A673 (cell line): ENCODE measurements around the gene COMP. TPM values are rescaled to one million over a fixed set of nuclear protein-coding genes. Genes with fewer than 3 reads are reported as not detected.

Source experiments
- BruUV-seq: library from RNA; stranded (reverse); fragments of 400-500 nt; replicated peaks from 2 replicates; lab custom pipeline; 2021; lab: Mats Ljungman, UMichigan
- CTCF ChIA-PET: fragments of 300-600 bp; sonication (Branson Sonifier 250); formaldehyde crosslinking; loops from one replicate; lab custom pipeline; 2022; ENCODE audit warnings: antibody characterized with exemption; lab: Charles Lee
- POLR2A ChIA-PET: fragments of 300-600 bp; sonication (Branson Sonifier 250); formaldehyde crosslinking; loops from one replicate; lab custom pipeline; 2022; ENCODE audit warnings: antibody characterized with exemption; ENCODE audit not compliant: low non-redundant PET; lab: Charles Lee
- DNase-seq: peaks from one replicate; pipeline ENCODE4 v3.0.0-alpha.2; 2015; ENCODE audit warnings: low spot score
- H3K27ac ChIP-seq: fragments of 200-600 bp; sonication (generic); 2 replicates; pipeline ENCODE4 v1.5.1; 2016; ENCODE audit warnings: mixed run types, low read depth, mild to moderate bottlenecking, mixed read lengths, antibody characterized with exemption, low read length; ENCODE audit not compliant: poor library complexity, severe bottlenecking
- H3K27me3 ChIP-seq: fragments of 200-600 bp; sonication (generic); replicated peaks from 2 replicates; pipeline ENCODE4 v1.6.1; 2017; ENCODE audit warnings: mixed run types, low read depth, mild to moderate bottlenecking, mixed read lengths, antibody characterized with exemption, low read length; ENCODE audit not compliant: insufficient read depth, poor library complexity
- H3K36me3 ChIP-seq: fragments of 200-600 bp; sonication (generic); 2 replicates; pipeline ENCODE4 v1.6.1; 2016; ENCODE audit warnings: mixed run types, mild to moderate bottlenecking, mixed read lengths, antibody characterized with exemption, low read length; ENCODE audit not compliant: insufficient read depth, poor library complexity, severe bottlenecking
- H3K4me1 ChIP-seq: fragments of 200-600 bp; sonication (generic); 2 replicates; pipeline ENCODE4 v1.6.1; 2017; ENCODE audit warnings: mixed run types, mild to moderate bottlenecking, mixed read lengths, antibody characterized with exemption, low read length; ENCODE audit not compliant: insufficient read depth, poor library complexity, severe bottlenecking
- H3K4me3 ChIP-seq: fragments of 200-600 bp; sonication (generic); 2 replicates; pipeline ENCODE4 v1.5.1; 2016; ENCODE audit warnings: low read depth, mixed run types, mild to moderate bottlenecking, mixed read lengths, low read length; ENCODE audit not compliant: poor library complexity, severe bottlenecking
- H3K9me3 ChIP-seq: fragments of 200-600 bp; sonication (generic); 2 replicates; pipeline ENCODE4 v1.6.1; 2016; ENCODE audit warnings: mixed run types, low read depth, mild to moderate bottlenecking, mixed read lengths, antibody characterized with exemption, low read length; ENCODE audit not compliant: poor library complexity, severe bottlenecking
- EZH2 ChIP-seq: fragments of 200-600 bp; sonication (generic); IDR thresholded peaks from 2 replicates; pipeline ENCODE4 v1.6.1; 2017; ENCODE audit warnings: borderline replicate concordance, low read depth, mild to moderate bottlenecking, mixed read lengths, antibody characterized with exemption, low read length; ENCODE audit not compliant: poor library complexity, severe bottlenecking
- intact Hi-C: fragments of 100-400 bp; cut with micrococcal nuclease; formaldehyde crosslinking; loops from one replicate; pipeline ENCODE4 v1.10.0; 2022; ENCODE audit not compliant: unreplicated experiment
- total RNA-seq: library from RNA; stranded (reverse); gene quantifications from 2 replicates; pipeline ENCODE4 v1.2.3, GENCODE V29; 2021
- TF ChIP-seq, protein P1 (sequence below): fragments of 300-800, 200-600 bp; sonication (generic); conservative IDR thresholded peaks from 2 replicates; pipeline ENCODE4 v1.5.1; 2017; ENCODE audit warnings: low read depth, mild to moderate bottlenecking, antibody characterized with exemption, low read length, moderate library complexity, mixed read lengths

Gene COMP
- total RNA-seq, 1 experiment from 2014 or later, result not detected

GRCh38 chr19:18762125-18763023 lies 28.7 kb downstream of the COMP start:
- Histone ChIP-seq H3K9me3 (no peaks in the 10 kb centered on the region), H3K27ac (no peak overlapping the region), H3K27me3 (no peaks in the 10 kb centered on the region), H3K4me1 (no peaks in the 10 kb centered on the region), H3K36me3 (no peaks in the 10 kb centered on the region), H3K4me3 (no peak overlapping the region)
- intact Hi-C loops, result no loop called here
- BruUV-seq, result no TSS peak
- TF ChIP-seq, protein P1, sequence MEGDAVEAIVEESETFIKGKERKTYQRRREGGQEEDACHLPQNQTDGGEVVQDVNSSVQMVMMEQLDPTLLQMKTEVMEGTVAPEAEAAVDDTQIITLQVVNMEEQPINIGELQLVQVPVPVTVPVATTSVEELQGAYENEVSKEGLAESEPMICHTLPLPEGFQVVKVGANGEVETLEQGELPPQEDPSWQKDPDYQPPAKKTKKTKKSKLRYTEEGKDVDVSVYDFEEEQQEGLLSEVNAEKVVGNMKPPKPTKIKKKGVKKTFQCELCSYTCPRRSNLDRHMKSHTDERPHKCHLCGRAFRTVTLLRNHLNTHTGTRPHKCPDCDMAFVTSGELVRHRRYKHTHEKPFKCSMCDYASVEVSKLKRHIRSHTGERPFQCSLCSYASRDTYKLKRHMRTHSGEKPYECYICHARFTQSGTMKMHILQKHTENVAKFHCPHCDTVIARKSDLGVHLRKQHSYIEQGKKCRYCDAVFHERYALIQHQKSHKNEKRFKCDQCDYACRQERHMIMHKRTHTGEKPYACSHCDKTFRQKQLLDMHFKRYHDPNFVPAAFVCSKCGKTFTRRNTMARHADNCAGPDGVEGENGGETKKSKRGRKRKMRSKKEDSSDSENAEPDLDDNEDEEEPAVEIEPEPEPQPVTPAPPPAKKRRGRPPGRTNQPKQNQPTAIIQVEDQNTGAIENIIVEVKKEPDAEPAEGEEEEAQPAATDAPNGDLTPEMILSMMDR, result no peak
- TF ChIP-seq EZH2, result no peak
- DNase-seq, result no peak
- CTCF ChIA-PET, result interaction anchor here (0.5 kb wide), 1 partner anchor 28 kb away, joined by 5 read pairs; no protein-coding TSS in a partner anchor
- POLR2A ChIA-PET, result no interaction called here

DNA sequence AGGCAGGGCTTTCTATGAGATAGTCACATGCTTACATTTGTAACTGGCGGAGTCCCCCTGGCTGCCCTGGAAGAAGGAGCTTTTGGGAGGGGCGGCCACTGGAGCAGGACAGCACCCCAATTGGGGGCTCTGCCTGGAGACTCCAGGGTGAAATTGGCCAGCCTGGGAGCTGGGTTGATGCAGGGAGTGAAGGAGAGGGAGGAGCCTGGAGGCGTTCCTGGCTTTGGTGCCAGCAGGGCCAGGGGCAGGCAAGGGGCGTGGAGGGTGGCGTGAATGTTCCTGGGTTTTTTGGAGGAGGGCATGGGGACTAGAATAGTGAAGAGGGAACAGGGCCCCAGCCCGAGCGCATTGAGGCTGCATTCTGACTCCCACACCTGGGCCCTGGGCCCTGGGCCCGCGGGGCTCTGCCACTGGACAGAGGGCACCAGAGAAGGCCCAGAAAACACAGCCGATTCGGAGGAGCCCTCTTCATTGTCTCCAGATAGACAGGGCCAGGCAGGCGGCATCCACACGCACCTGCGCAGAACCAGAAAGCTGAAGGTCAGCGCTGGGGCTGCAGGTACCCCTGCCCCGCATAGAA lies 29.5 kb downstream of the COMP start:
- DNase-seq, result no peak
- H3K4me3 ChIP-seq, result no peak overlapping the region
- H3K9me3 ChIP-seq, result no peaks in the 10 kb centered on the region
- intact Hi-C loops, result no loop called here
- BruUV-seq, result no TSS peak
- no peaks in the 10 kb centered on the region for H3K36me3 ChIP-seq
- no peaks in the 10 kb centered on the region for H3K27me3 ChIP-seq
- H3K27ac ChIP-seq, result no peak overlapping the region
- POLR2A ChIA-PET, result no interaction called here
- TF ChIP-seq, protein P1, result no peak
- H3K4me1 ChIP-seq, result peaks cover 4% of the 10 kb centered on the region
- CTCF ChIA-PET, result no interaction called here

GRCh38 chr19:18760440-18761383 lies 30.4 kb downstream of the COMP start:
- no TSS peak for BruUV-seq
- TF ChIP-seq, protein P1, result no peak
- TF ChIP-seq EZH2, result no peak
- Histone ChIP-seq H3K27me3 (no peaks in the 10 kb centered on the region), H3K9me3 (no peaks in the 10 kb centered on the region), H3K27ac (no peak overlapping the region), H3K36me3 (no peaks in the 10 kb centered on the region), H3K4me3 (no peak overlapping the region), H3K4me1 (peaks cover 4% of the 10 kb centered on the region)
- intact Hi-C loops, result no loop called here
- POLR2A ChIA-PET, result interaction anchor here (0.6 kb wide), 1 partner anchor 16 kb away, joined by 3 read pairs; no protein-coding TSS in a partner anchor
- no peak for DNase-seq
- CTCF ChIA-PET, result no interaction called here
